ENCODE measurements around the gene GPR146. TPM values are rescaled to one million over a fixed set of nuclear protein-coding genes. Genes with fewer than 3 reads are reported as not detected.
"Not testable (repeated sequence)": the region's sequence is repeated elsewhere in the genome, so short reads cannot be mapped to it uniquely, and the experiment has no call there.

GPR146 gene
- total and polyA plus RNA-seq, 2 experiments from 2014 or later = 2.6 to 5.2 TPM

DNA sequence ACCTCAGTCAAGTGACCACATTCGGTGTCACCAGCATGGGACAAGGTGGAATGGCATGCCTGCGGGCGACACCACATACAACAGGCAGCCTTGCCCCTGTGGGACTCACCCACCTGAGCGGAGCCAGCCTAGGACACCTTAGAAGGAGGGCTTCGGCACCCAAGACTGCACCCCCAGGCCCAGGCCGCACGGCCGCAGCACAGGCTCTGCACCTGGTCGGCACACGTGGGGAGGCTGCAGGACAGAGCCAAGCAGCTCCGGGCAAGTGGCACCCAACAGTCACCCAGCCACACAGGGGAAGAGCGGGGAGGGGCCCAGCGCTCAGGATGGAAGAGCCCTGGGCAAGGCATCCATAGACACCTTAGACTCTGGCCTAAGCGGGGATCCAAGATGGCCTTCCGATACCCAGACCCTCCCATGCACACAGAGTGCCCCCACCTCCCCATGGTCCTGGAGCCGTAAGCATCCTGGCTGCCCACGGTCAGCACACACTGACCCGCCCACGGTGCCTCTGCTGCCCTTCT is 27.4 kb downstream of the GPR146 start:
- H3K27me3 ChIP-seq = no peaks in the 10 kb centered on the region
- no peaks in the 10 kb centered on the region for H3K9me3 ChIP-seq (ENCODE audit: low read depth)
- no peak overlapping the region for H3K4me3 ChIP-seq
- no peaks in the 10 kb centered on the region for H3K79me2 ChIP-seq
- 95% methylated on average over 19 of the region's 19 CpGs for WGBS (ENCODE audit: low lambda C conversion rate, missing lambda C conversion rate)
- H3K36me3 ChIP-seq (replicated peaks; ENCODE audit: insufficient read depth, low read depth) = no peaks in the 10 kb centered on the region
- H3K4me2 ChIP-seq = no peak overlapping the region
- H4K20me1 ChIP-seq (ENCODE audit: insufficient read depth, poor library complexity, severe bottlenecking) = no peaks in the 10 kb centered on the region
- H3K4me1 ChIP-seq (ENCODE audit: insufficient read depth) = no peaks in the 10 kb centered on the region
- TF ChIP-seq, protein P1, sequence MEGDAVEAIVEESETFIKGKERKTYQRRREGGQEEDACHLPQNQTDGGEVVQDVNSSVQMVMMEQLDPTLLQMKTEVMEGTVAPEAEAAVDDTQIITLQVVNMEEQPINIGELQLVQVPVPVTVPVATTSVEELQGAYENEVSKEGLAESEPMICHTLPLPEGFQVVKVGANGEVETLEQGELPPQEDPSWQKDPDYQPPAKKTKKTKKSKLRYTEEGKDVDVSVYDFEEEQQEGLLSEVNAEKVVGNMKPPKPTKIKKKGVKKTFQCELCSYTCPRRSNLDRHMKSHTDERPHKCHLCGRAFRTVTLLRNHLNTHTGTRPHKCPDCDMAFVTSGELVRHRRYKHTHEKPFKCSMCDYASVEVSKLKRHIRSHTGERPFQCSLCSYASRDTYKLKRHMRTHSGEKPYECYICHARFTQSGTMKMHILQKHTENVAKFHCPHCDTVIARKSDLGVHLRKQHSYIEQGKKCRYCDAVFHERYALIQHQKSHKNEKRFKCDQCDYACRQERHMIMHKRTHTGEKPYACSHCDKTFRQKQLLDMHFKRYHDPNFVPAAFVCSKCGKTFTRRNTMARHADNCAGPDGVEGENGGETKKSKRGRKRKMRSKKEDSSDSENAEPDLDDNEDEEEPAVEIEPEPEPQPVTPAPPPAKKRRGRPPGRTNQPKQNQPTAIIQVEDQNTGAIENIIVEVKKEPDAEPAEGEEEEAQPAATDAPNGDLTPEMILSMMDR (IDR thresholded peaks at IDR 0.05; ENCODE audit: poor library complexity) = no peak
- TF ChIP-seq EZH2 (IDR thresholded peaks at IDR 0.05; ENCODE audit: borderline replicate concordance) (no peak), EZH2phosphoT487 (IDR thresholded peaks at IDR 0.05; ENCODE audit: low read depth, severe bottlenecking, unreplicated experiment) (no peak)
- H2AFZ ChIP-seq = no peak overlapping the region
- no peak for DNase-seq (ENCODE audit: low spot score)
- no peak overlapping the region for H3K27ac ChIP-seq
- H3K9me2 ChIP-seq (replicated peaks; ENCODE audit: insufficient read depth) = no peaks in the 10 kb centered on the region

DNA sequence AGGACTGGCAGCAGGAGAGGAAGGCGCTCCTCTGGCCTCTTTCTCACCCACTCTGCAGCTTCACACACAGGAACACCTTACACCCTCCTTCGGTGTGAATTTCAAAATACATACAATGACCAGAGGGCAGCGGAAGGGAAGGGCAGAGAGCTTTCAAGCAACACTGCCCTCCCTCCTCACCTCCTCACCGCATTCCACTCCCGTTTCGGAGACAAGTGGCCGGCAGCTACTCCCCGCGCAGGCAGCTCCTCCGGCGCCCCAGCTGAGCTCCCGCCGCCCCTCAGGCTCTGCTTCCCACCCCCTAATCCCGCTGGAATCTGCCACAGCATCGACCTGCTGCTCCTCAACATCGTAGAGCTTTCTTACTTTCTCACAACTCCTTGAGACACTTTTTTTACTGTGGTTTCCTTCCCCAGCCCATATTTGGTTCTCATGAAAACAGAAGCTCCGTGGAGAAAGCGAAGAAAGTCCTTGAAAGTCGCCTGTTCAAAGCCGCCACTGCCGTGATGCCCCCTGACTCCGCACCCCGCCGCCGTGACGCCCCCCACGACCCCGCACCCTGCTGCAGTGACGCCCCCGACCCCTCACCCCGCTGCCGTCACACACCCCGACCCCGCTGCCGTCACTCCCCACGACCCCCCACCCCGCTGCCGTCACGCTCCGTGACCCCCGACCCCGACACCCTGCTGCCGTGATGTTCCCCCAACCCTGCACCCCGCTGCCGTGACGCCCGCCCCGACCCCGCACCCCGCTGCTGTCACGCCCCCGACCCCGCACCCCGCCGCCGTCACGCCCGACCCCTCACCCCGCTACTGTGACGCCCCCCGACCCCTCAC is 29.0 kb downstream of the GPR146 start:
- H2AFZ ChIP-seq = no peak overlapping the region
- H3K27ac ChIP-seq = no peak overlapping the region
- DNase-seq (ENCODE audit: low spot score) = no peak
- TF ChIP-seq EZH2phosphoT487 (IDR thresholded peaks at IDR 0.05; ENCODE audit: low read depth, severe bottlenecking, unreplicated experiment) (no peak), EZH2 (IDR thresholded peaks at IDR 0.05; ENCODE audit: borderline replicate concordance) (no peak)
- TF ChIP-seq, protein P1 (IDR thresholded peaks at IDR 0.05; ENCODE audit: poor library complexity) = no peak
- H3K9me2 ChIP-seq (replicated peaks; ENCODE audit: insufficient read depth) = no peaks in the 10 kb centered on the region
- H4K20me1 ChIP-seq (ENCODE audit: insufficient read depth, poor library complexity, severe bottlenecking) = no peaks in the 10 kb centered on the region
- H3K36me3 ChIP-seq (replicated peaks; ENCODE audit: insufficient read depth, low read depth) = no peaks in the 10 kb centered on the region
- WGBS (ENCODE audit: low lambda C conversion rate, missing lambda C conversion rate) = 63% methylated on average over 27 of the region's 61 CpGs
- no peaks in the 10 kb centered on the region for H3K4me1 ChIP-seq (ENCODE audit: insufficient read depth)
- no peaks in the 10 kb centered on the region for H3K9me3 ChIP-seq (ENCODE audit: low read depth)
- H3K4me3 ChIP-seq = no peak overlapping the region
- H3K27me3 ChIP-seq = no peaks in the 10 kb centered on the region
- no peak overlapping the region for H3K4me2 ChIP-seq
- H3K79me2 ChIP-seq = no peaks in the 10 kb centered on the region

DNA sequence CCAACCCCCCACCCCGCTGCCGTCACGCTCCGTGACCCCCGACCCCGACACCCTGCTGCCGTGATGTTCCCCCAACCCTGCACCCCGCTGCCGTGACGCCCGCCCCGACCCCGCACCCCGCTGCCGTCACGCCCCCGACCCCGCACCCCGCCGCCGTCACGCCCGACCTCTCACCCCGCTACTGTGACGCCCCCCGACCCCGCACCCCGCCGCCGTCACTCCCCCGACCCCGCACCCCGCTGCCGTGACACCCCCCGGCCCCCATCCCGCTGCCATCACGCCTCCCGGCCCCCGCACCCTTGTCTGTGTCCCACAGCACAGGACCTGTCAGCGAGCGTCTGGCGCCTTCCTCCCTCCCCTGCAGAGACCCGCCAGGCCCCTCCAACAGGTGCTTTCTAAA is 29.7 kb downstream of the GPR146 start:
- WGBS (ENCODE audit: low lambda C conversion rate, missing lambda C conversion rate) = no CpG with 5 or more reads among the region's 43 CpGs
- not testable (repeated sequence) for DNase-seq (ENCODE audit: low spot score)

DNA sequence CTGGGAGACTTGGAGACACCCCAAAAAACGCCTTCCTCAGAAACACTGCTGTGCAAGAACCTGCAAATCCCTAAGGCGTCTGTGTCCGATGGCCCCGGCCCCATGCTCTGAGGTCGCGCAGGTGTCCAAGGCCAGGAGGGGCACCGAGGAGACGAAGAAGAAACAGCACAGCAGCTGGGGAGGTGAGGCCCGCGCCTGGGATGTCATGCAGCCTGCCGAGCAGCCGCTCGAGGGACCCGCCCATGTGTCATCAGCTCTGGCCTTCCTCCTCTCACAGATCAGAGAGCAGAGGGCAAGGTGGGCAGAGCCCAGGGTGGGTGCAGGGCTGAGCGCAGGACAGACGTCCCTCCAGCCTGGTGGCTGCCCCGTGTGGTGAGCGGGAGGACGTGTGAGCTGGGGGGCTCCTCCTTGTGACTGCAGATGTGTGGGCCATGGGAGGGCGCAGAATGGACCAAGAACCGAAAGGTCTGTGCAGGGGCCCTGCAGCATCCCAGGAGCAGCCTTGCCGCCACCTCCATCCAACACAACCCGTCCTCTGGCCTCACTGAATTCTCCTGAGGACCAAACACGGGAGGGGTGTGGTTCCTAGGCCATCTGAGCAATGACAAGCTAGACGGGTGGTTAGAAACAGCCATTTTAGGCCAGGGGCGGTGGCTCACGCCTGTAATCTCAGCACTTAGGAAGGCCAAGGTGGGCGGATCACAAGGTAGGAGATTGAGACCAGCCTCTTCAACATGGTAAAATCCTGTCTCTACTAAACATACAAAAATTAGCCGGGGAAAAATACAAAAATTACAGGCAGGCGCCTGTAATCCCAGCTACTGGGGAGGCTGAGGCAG is 30.5 kb downstream of the GPR146 start:
- Histone ChIP-seq H3K79me2 (no peaks in the 10 kb centered on the region), H2AFZ (no peak overlapping the region), H3K9me2 (replicated peaks; ENCODE audit: insufficient read depth) (no peaks in the 10 kb centered on the region), H4K20me1 (ENCODE audit: insufficient read depth, poor library complexity, severe bottlenecking) (no peaks in the 10 kb centered on the region), H3K4me1 (ENCODE audit: insufficient read depth) (peaks cover 8% of the 10 kb centered on the region), H3K36me3 (replicated peaks; ENCODE audit: insufficient read depth, low read depth) (no peaks in the 10 kb centered on the region), H3K9me3 (ENCODE audit: low read depth) (no peaks in the 10 kb centered on the region), H3K4me2 (no peak overlapping the region), H3K27ac (no peak overlapping the region), H3K27me3 (no peaks in the 10 kb centered on the region), H3K4me3 (no peak overlapping the region)
- WGBS (ENCODE audit: low lambda C conversion rate, missing lambda C conversion rate) = 86% methylated on average over 30 of the region's 30 CpGs
- no peak for DNase-seq (ENCODE audit: low spot score)
- TF ChIP-seq EZH2 (IDR thresholded peaks at IDR 0.05; ENCODE audit: borderline replicate concordance) (no peak), EZH2phosphoT487 (IDR thresholded peaks at IDR 0.05; ENCODE audit: low read depth, severe bottlenecking, unreplicated experiment) (no peak)
- TF ChIP-seq, protein P1 (IDR thresholded peaks at IDR 0.05; ENCODE audit: poor library complexity) = no peak

More for the DNA sequence above, 29.7 kb downstream of the GPR146 start:
- H3K4me3 ChIP-seq; H3K4me1 ChIP-seq (ENCODE audit: insufficient read depth); H3K36me3 ChIP-seq (replicated peaks; ENCODE audit: insufficient read depth, low read depth); H3K9me2 ChIP-seq (replicated peaks; ENCODE audit: insufficient read depth); H2AFZ ChIP-seq; H3K27ac ChIP-seq; H3K79me2 ChIP-seq; H3K9me3 ChIP-seq (ENCODE audit: low read depth); H4K20me1 ChIP-seq (ENCODE audit: insufficient read depth, poor library complexity, severe bottlenecking); H3K4me2 ChIP-seq; H3K27me3 ChIP-seq: not testable (repeated sequence)
